Activated CD8-positive, alpha-beta memory T cell treated with anti-CD3 and anti-CD28 coated beads for 24 hours (primary cell): ENCODE data around the gene NRXN3.

ENCODE experiments used
- DNase-seq: peaks from one replicate; pipeline ENCODE4 v3.0.0-alpha.2; 2020

NRXN3 gene

GRCh38 chr14:78752518-78753188, 582.5 kb downstream of the NRXN3 start:
- no peak for DNase-seq

GRCh38 chr14:78754059-78754458, 583.9 kb downstream of the NRXN3 start:
- no peak for DNase-seq

GRCh38 chr14:78758333-78758732, 588.2 kb downstream of the NRXN3 start:
- DNase-seq, result no peak

- no peak for DNase-seq
Measured at GRCh38 chr14:78762331-78762730, 592.2 kb downstream of the NRXN3 start.

GRCh38 chr14:78763746-78764145, 593.6 kb downstream of the NRXN3 start:
- no peak for DNase-seq

- DNase-seq, result no peak
Measured at GRCh38 chr14:78764240-78764639, 594.1 kb downstream of the NRXN3 start.

GRCh38 chr14:78764645-78765044, 594.5 kb downstream of the NRXN3 start:
- no peak for DNase-seq

- no peak for DNase-seq
Measured at GRCh38 chr14:78767436-78767835, 597.3 kb downstream of the NRXN3 start.

- DNase-seq, result no peak
Measured at GRCh38 chr14:78782551-78782950, 612.4 kb downstream of the NRXN3 start.

GRCh38 chr14:78785265-78785664, 615.1 kb downstream of the NRXN3 start:
- DNase-seq, result no peak

GRCh38 chr14:78788467-78789360, 618.5 kb downstream of the NRXN3 start:
- DNase-seq, result no peak

GRCh38 chr14:78790271-78790670, 620.1 kb downstream of the NRXN3 start:
- DNase-seq, result no peak

GRCh38 chr14:78798757-78799156, 628.6 kb downstream of the NRXN3 start:
- no peak for DNase-seq

- no peak for DNase-seq
Measured at GRCh38 chr14:78805570-78805969, 635.4 kb downstream of the NRXN3 start.

GRCh38 chr14:78823035-78823434, 652.9 kb downstream of the NRXN3 start:
- no peak for DNase-seq

- no peak for DNase-seq
Measured at GRCh38 chr14:78823516-78823915, 653.3 kb downstream of the NRXN3 start.

GRCh38 chr14:78829274-78829673, 659.1 kb downstream of the NRXN3 start:
- DNase-seq, result no peak

- no peak for DNase-seq
Measured at GRCh38 chr14:78834766-78835451, 664.7 kb downstream of the NRXN3 start.

GRCh38 chr14:78835909-78836308, 665.7 kb downstream of the NRXN3 start:
- no peak for DNase-seq

- DNase-seq, result no peak
Measured at GRCh38 chr14:78836777-78837176, 666.6 kb downstream of the NRXN3 start.

GRCh38 chr14:78838959-78839358, 668.8 kb downstream of the NRXN3 start:
- no peak for DNase-seq

GRCh38 chr14:78840898-78841297, 670.7 kb downstream of the NRXN3 start:
- DNase-seq, result no peak

GRCh38 chr14:78847801-78848200, 677.6 kb downstream of the NRXN3 start:
- no peak for DNase-seq
